ENCODE results near the gene C1orf198.

Gene C1orf198

GRCh38 chr1:230875370-230875769 lies 7.0 kb upstream of the C1orf198 start:
- Histone ChIP-seq H3K9ac (ENCODE audit: low read length) (no peak overlapping the region), H3K4me1 (ENCODE audit: insufficient read depth, low read length, severe bottlenecking) (no peaks in the 10 kb centered on the region), H3F3A (ENCODE audit: insufficient read depth, low read length) (no peaks in the 10 kb centered on the region), H3K27ac (ENCODE audit: low read depth, low read length, poor library complexity, severe bottlenecking) (no peak overlapping the region), H3K9me3 (ENCODE audit: low read length) (no peaks in the 10 kb centered on the region), H3K27me3 (ENCODE audit: insufficient read depth, low read length) (0 out of 2 replicates have a peak, but pooled peaks cover 3% of the 10 kb centered on the region), H3K36me3 (ENCODE audit: insufficient read depth, low read length) (no peaks in the 10 kb centered on the region), H3K4me3 (ENCODE audit: low read depth, low read length, poor library complexity, severe bottlenecking) (no peak overlapping the region), H3K9me2 (ENCODE audit: low read depth, low read length) (no peaks in the 10 kb centered on the region), H3K4me2 (ENCODE audit: low read length) (no peak overlapping the region), H2AFZ (ENCODE audit: low read length) (no peak overlapping the region), H3K79me2 (ENCODE audit: insufficient read depth, low read length) (no peaks in the 10 kb centered on the region), H4K20me1 (ENCODE audit: insufficient read depth, low read length) (no peaks in the 10 kb centered on the region)
- no peak for TF ChIP-seq EZH2 (IDR thresholded peaks at IDR 0.05; ENCODE audit: borderline replicate concordance, low read length)
- TF ChIP-seq, protein P1, sequence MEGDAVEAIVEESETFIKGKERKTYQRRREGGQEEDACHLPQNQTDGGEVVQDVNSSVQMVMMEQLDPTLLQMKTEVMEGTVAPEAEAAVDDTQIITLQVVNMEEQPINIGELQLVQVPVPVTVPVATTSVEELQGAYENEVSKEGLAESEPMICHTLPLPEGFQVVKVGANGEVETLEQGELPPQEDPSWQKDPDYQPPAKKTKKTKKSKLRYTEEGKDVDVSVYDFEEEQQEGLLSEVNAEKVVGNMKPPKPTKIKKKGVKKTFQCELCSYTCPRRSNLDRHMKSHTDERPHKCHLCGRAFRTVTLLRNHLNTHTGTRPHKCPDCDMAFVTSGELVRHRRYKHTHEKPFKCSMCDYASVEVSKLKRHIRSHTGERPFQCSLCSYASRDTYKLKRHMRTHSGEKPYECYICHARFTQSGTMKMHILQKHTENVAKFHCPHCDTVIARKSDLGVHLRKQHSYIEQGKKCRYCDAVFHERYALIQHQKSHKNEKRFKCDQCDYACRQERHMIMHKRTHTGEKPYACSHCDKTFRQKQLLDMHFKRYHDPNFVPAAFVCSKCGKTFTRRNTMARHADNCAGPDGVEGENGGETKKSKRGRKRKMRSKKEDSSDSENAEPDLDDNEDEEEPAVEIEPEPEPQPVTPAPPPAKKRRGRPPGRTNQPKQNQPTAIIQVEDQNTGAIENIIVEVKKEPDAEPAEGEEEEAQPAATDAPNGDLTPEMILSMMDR (IDR thresholded peaks at IDR 0.05; ENCODE audit: low read length) = no peak

GRCh38 chr1:230870916-230871315 lies 2.6 kb upstream of the C1orf198 start:
- no peaks in the 10 kb centered on the region for H3K9me2 ChIP-seq (ENCODE audit: low read depth, low read length)
- TF ChIP-seq EZH2 (IDR thresholded peaks at IDR 0.05; ENCODE audit: borderline replicate concordance, low read length) = no peak
- TF ChIP-seq, protein P1 (IDR thresholded peaks at IDR 0.05; ENCODE audit: low read length) = no peak
- H3K79me2 ChIP-seq (ENCODE audit: insufficient read depth, low read length) = no peaks in the 10 kb centered on the region
- H3K27ac ChIP-seq (ENCODE audit: low read depth, low read length, poor library complexity, severe bottlenecking) = no peak overlapping the region
- H2AFZ ChIP-seq (ENCODE audit: low read length) = no peak overlapping the region
- H3K4me1 ChIP-seq (ENCODE audit: insufficient read depth, low read length, severe bottlenecking) = peaks cover 11% of the 10 kb centered on the region
- H3F3A ChIP-seq (ENCODE audit: insufficient read depth, low read length) = no peaks in the 10 kb centered on the region
- H3K36me3 ChIP-seq (ENCODE audit: insufficient read depth, low read length) = no peaks in the 10 kb centered on the region
- H3K9ac ChIP-seq (ENCODE audit: low read length) = no peak overlapping the region
- no peaks in the 10 kb centered on the region for H3K9me3 ChIP-seq (ENCODE audit: low read length)
- no peak overlapping the region for H3K4me3 ChIP-seq (ENCODE audit: low read depth, low read length, poor library complexity, severe bottlenecking)
- H3K4me2 ChIP-seq (ENCODE audit: low read length) = no peak overlapping the region
- no peaks in the 10 kb centered on the region for H4K20me1 ChIP-seq (ENCODE audit: insufficient read depth, low read length)
- H3K27me3 ChIP-seq (ENCODE audit: insufficient read depth, low read length) = peaks cover 7% of the 10 kb centered on the region; the same call in 1 of the 2 replicates

DNA sequence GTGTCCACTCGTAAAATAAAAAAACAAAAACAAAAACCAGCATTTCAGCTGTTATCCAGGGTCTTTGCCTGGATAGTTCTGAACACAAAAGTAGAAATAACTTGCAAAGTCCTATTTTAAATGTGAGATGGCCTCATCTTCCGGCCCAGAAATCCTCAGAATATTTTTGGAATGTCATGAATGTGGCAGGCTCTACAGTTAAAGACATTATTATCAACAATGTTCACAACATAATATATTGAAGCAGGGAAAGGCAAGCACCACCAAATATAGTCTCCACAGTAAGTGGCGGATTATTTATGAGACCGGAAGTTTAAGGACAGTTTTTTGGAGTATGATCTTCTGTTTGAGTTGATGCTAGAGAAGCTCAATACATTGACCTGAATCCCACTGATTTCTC lies 1.2 kb upstream of the C1orf198 start:
- Histone ChIP-seq H3F3A (ENCODE audit: insufficient read depth, low read length) (no peaks in the 10 kb centered on the region), H3K27me3 (ENCODE audit: insufficient read depth, low read length) (peaks cover 7% of the 10 kb centered on the region; the same call in 1 of the 2 replicates), H3K9me2 (ENCODE audit: low read depth, low read length) (no peaks in the 10 kb centered on the region), H3K27ac (ENCODE audit: low read depth, low read length, poor library complexity, severe bottlenecking) (no peak overlapping the region), H3K79me2 (ENCODE audit: insufficient read depth, low read length) (no peaks in the 10 kb centered on the region), H3K36me3 (ENCODE audit: insufficient read depth, low read length) (no peaks in the 10 kb centered on the region), H3K4me3 (ENCODE audit: low read depth, low read length, poor library complexity, severe bottlenecking) (no peak overlapping the region), H3K4me2 (ENCODE audit: low read length) (no peak overlapping the region), H3K9ac (ENCODE audit: low read length) (no peak overlapping the region), H2AFZ (ENCODE audit: low read length) (no peak overlapping the region), H3K9me3 (ENCODE audit: low read length) (no peaks in the 10 kb centered on the region), H4K20me1 (ENCODE audit: insufficient read depth, low read length) (no peaks in the 10 kb centered on the region), H3K4me1 (ENCODE audit: insufficient read depth, low read length, severe bottlenecking) (peaks cover 11% of the 10 kb centered on the region)
- TF ChIP-seq EZH2 (IDR thresholded peaks at IDR 0.05; ENCODE audit: borderline replicate concordance, low read length) = no peak
- TF ChIP-seq, protein P1 (IDR thresholded peaks at IDR 0.05; ENCODE audit: low read length) = no peak

All from OCI-LY1 (cell line).